ENCODE data around the gene HCFC1. TPM values are rescaled to one million over a fixed set of nuclear protein-coding genes. Genes with fewer than 3 reads are reported as not detected.
A peak's percentile ranks its signal among the peaks of the same experiment; 100 is the strongest.

The HCFC1 gene
- total RNA-seq, 1 donor from 2014 or later = 74.6 TPM

- peaks cover 10% of the 10 kb centered on the region for H3K36me3 Mint-ChIP-seq (ENCODE audit: low read depth, unreplicated experiment)
- no peak overlapping the region for H3K27ac Mint-ChIP-seq (ENCODE audit: unreplicated experiment)
- no peak for TF ChIP-seq CTCF (IDR thresholded peaks at IDR 0.05; ENCODE audit: unreplicated experiment)
- H3K4me3 Mint-ChIP-seq (ENCODE audit: unreplicated experiment) = no peak overlapping the region
- H3K27me3 Mint-ChIP-seq (ENCODE audit: unreplicated experiment) = no peaks in the 10 kb centered on the region
- H3K9me3 Mint-ChIP-seq (ENCODE audit: unreplicated experiment) = no peaks in the 10 kb centered on the region
- DNase-seq (ENCODE audit: low spot score) = no peak
- no peaks in the 10 kb centered on the region for H3K4me1 Mint-ChIP-seq (ENCODE audit: unreplicated experiment)
Observed at GRCh38 chrX:153913701-153914100, 57.9 kb downstream of the HCFC1 start.

- peaks cover 10% of the 10 kb centered on the region for H3K36me3 Mint-ChIP-seq (ENCODE audit: low read depth, unreplicated experiment)
Observed at GRCh38 chrX:153913211-153913610, 58.4 kb downstream of the HCFC1 start.

GRCh38 chrX:153911798-153912197 is 59.8 kb downstream of the HCFC1 start:
- H3K9me3 Mint-ChIP-seq (ENCODE audit: unreplicated experiment) = no peaks in the 10 kb centered on the region
- DNase-seq (ENCODE audit: low spot score) = no peak
- peaks cover 4% of the 10 kb centered on the region for H3K36me3 Mint-ChIP-seq (ENCODE audit: low read depth, unreplicated experiment)
- no peak overlapping the region for H3K4me3 Mint-ChIP-seq (ENCODE audit: unreplicated experiment)
- TF ChIP-seq CTCF (IDR thresholded peaks at IDR 0.05; ENCODE audit: unreplicated experiment) = no peak
- H3K27me3 Mint-ChIP-seq (ENCODE audit: unreplicated experiment) = no peaks in the 10 kb centered on the region
- H3K27ac Mint-ChIP-seq (ENCODE audit: unreplicated experiment) = peak overlapping the region; percentile 74
- H3K4me1 Mint-ChIP-seq (ENCODE audit: unreplicated experiment) = no peaks in the 10 kb centered on the region

More at GRCh38 chrX:153913211-153913610, 58.4 kb downstream of the HCFC1 start:
- H3K9me3 Mint-ChIP-seq (ENCODE audit: unreplicated experiment) = no peaks in the 10 kb centered on the region
- TF ChIP-seq CTCF (IDR thresholded peaks at IDR 0.05; ENCODE audit: unreplicated experiment) = no peak
- H3K4me3 Mint-ChIP-seq (ENCODE audit: unreplicated experiment) = no peak overlapping the region
- no peaks in the 10 kb centered on the region for H3K4me1 Mint-ChIP-seq (ENCODE audit: unreplicated experiment)
- no peak for DNase-seq (ENCODE audit: low spot score)
- H3K27ac Mint-ChIP-seq (ENCODE audit: unreplicated experiment) = no peak overlapping the region
- H3K27me3 Mint-ChIP-seq (ENCODE audit: unreplicated experiment) = no peaks in the 10 kb centered on the region

GRCh38 chrX:153910446-153910845 is 61.2 kb downstream of the HCFC1 start:
- no peak for DNase-seq (ENCODE audit: low spot score)
- H3K27me3 Mint-ChIP-seq (ENCODE audit: unreplicated experiment) = no peaks in the 10 kb centered on the region
- no peak for TF ChIP-seq CTCF (IDR thresholded peaks at IDR 0.05; ENCODE audit: unreplicated experiment)
- H3K4me1 Mint-ChIP-seq (ENCODE audit: unreplicated experiment) = no peaks in the 10 kb centered on the region
- H3K36me3 Mint-ChIP-seq (ENCODE audit: low read depth, unreplicated experiment) = peaks cover 4% of the 10 kb centered on the region
- H3K27ac Mint-ChIP-seq (ENCODE audit: unreplicated experiment) = no peak overlapping the region
- H3K9me3 Mint-ChIP-seq (ENCODE audit: unreplicated experiment) = no peaks in the 10 kb centered on the region
- H3K4me3 Mint-ChIP-seq (ENCODE audit: unreplicated experiment) = no peak overlapping the region

GRCh38 chrX:153909980-153910360 is 61.6 kb downstream of the HCFC1 start:
- no peaks in the 10 kb centered on the region for H3K27me3 Mint-ChIP-seq (ENCODE audit: unreplicated experiment)
- no peak for TF ChIP-seq CTCF (IDR thresholded peaks at IDR 0.05; ENCODE audit: unreplicated experiment)

More at GRCh38 chrX:153909980-153910360, 61.6 kb downstream of the HCFC1 start:
- DNase-seq (ENCODE audit: low spot score) = no peak
- Mint-ChIP-seq H3K27ac (ENCODE audit: unreplicated experiment) (no peak overlapping the region), H3K4me1 (ENCODE audit: unreplicated experiment) (peaks cover under 1% of the 10 kb centered on the region), H3K36me3 (ENCODE audit: low read depth, unreplicated experiment) (peaks cover 4% of the 10 kb centered on the region), H3K4me3 (ENCODE audit: unreplicated experiment) (no peak overlapping the region), H3K9me3 (ENCODE audit: unreplicated experiment) (no peaks in the 10 kb centered on the region)
